Measurements from ENCODE around the gene ECSIT.

GRCh38 chr19:11551603-11552235 lies 22.8 kb upstream of the ECSIT start:
- TF ChIP-seq POLR2A (IDR thresholded peaks at IDR 0.05), result no peak
- peak in 1 of 5 experiments; percentile 19 for TF ChIP-seq CTCF (IDR thresholded peaks at IDR 0.05 in 4 of 5, conservative IDR thresholded peaks at IDR 0.05 in 1 of 5)
